ENCODE measurements around the gene PARVB.
A peak's percentile ranks its signal among the peaks of the same experiment; 100 is the strongest.

PARVB gene

GRCh38 chr22:44089717-44090570, 65.8 kb downstream of the PARVB start:
- DNase-seq (ENCODE audit: low spot score) = no peak

- no peak for DNase-seq (ENCODE audit: low spot score)
Measured at GRCh38 chr22:44090571-44090905, 66.4 kb downstream of the PARVB start.

GRCh38 chr22:44091021-44091721, 67.1 kb downstream of the PARVB start:
- DNase-seq (ENCODE audit: low spot score) = peak; percentile 2

GRCh38 chr22:44091751-44092150, 67.6 kb downstream of the PARVB start:
- no peak for DNase-seq (ENCODE audit: low spot score)

- no peak for DNase-seq (ENCODE audit: low spot score)
Measured at GRCh38 chr22:44092636-44093220, 68.6 kb downstream of the PARVB start.

GRCh38 chr22:44093791-44094190, 69.7 kb downstream of the PARVB start:
- DNase-seq (ENCODE audit: low spot score) = no peak

- no peak for DNase-seq (ENCODE audit: low spot score)
Measured at GRCh38 chr22:44094751-44095302, 70.7 kb downstream of the PARVB start.

GRCh38 chr22:44096736-44097135, 72.6 kb downstream of the PARVB start:
- DNase-seq (ENCODE audit: low spot score) = no peak

- DNase-seq (ENCODE audit: low spot score) = no peak
Measured at GRCh38 chr22:44097263-44098020, 73.3 kb downstream of the PARVB start.

- no peak for DNase-seq (ENCODE audit: low spot score)
Measured at GRCh38 chr22:44098021-44098739, 74.1 kb downstream of the PARVB start.

GRCh38 chr22:44098966-44099530, 74.9 kb downstream of the PARVB start:
- DNase-seq (ENCODE audit: low spot score) = no peak

GRCh38 chr22:44099696-44100095, 75.6 kb downstream of the PARVB start:
- no peak for DNase-seq (ENCODE audit: low spot score)

GRCh38 chr22:44100411-44100810, 76.3 kb downstream of the PARVB start:
- DNase-seq (ENCODE audit: low spot score) = no peak

- no peak for DNase-seq (ENCODE audit: low spot score)
Measured at GRCh38 chr22:44102121-44102520, 78.0 kb downstream of the PARVB start.

- no peak for DNase-seq (ENCODE audit: low spot score)
Measured at GRCh38 chr22:44102856-44103255, 78.8 kb downstream of the PARVB start.

GRCh38 chr22:44103735-44104480, 79.8 kb downstream of the PARVB start:
- no peak for DNase-seq (ENCODE audit: low spot score)

- DNase-seq (ENCODE audit: low spot score) = no peak
Measured at GRCh38 chr22:44107340-44107739, 83.2 kb downstream of the PARVB start.

GRCh38 chr22:44108076-44108475, 84.0 kb downstream of the PARVB start:
- DNase-seq (ENCODE audit: low spot score) = no peak

- DNase-seq (ENCODE audit: low spot score) = no peak
Measured at GRCh38 chr22:44108806-44109385, 84.8 kb downstream of the PARVB start.

GRCh38 chr22:44109416-44109815, 85.3 kb downstream of the PARVB start:
- no peak for DNase-seq (ENCODE audit: low spot score)

Data from SW480 (cell line).